Measurements from ENCODE around the gene CYP8B1.

DNA sequence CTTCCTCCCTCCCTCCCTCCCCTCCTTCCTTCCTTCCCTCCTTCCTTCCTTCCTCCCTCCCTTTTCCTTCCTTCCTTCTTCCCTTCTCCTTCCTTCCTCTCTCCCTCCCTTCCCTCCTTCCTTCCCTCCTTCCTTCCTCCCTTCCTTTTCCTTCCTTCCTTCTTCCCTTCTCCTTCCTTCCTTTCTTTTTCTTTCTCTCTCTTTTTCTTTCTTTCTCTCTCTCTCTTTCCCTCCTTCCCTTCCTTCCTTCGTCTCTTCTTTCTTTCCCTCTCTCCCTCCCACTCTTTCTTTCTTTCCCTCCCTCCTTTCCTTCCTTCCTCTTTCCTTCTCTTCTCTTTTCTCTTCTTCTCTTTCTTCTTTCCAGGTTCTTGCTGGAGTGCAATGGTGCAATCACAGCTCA, 28.4 kb upstream of the CYP8B1 start:
- TF ChIP-seq, protein P1, sequence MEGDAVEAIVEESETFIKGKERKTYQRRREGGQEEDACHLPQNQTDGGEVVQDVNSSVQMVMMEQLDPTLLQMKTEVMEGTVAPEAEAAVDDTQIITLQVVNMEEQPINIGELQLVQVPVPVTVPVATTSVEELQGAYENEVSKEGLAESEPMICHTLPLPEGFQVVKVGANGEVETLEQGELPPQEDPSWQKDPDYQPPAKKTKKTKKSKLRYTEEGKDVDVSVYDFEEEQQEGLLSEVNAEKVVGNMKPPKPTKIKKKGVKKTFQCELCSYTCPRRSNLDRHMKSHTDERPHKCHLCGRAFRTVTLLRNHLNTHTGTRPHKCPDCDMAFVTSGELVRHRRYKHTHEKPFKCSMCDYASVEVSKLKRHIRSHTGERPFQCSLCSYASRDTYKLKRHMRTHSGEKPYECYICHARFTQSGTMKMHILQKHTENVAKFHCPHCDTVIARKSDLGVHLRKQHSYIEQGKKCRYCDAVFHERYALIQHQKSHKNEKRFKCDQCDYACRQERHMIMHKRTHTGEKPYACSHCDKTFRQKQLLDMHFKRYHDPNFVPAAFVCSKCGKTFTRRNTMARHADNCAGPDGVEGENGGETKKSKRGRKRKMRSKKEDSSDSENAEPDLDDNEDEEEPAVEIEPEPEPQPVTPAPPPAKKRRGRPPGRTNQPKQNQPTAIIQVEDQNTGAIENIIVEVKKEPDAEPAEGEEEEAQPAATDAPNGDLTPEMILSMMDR (conservative IDR thresholded peaks at IDR 0.05) = no peak
- TF ChIP-seq EZH2 (IDR thresholded peaks at IDR 0.05; ENCODE audit: low read depth) = no peak

All from PC-9 (cell line).